Measurements from ENCODE around the gene PAX7.
"Not testable (repeated sequence)": the region's sequence is repeated elsewhere in the genome, so short reads cannot be mapped to it uniquely, and the experiment has no call there.

PAX7 gene

DNA sequence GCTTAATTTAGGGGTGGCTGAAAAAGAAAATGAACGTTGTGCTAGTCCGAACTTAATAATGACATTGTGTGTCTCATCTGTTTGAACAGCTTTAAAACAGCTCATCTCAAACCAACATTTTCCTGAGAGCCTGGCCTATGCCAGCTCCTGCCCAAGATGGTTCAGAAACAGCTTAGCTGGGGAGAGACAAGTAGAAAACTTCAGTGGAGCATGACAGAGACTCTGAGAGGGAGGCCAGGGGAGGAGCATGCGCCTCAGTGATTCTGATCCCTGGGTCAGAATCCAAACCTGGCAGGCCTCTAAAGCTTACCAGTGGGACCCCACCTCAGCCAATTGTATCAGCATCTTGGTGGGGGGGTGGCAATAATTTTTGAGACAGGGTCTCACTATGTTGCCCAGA is 129.5 kb downstream of the PAX7 start:
- DNase-seq (ENCODE audit: low read depth), result no peak

DNA sequence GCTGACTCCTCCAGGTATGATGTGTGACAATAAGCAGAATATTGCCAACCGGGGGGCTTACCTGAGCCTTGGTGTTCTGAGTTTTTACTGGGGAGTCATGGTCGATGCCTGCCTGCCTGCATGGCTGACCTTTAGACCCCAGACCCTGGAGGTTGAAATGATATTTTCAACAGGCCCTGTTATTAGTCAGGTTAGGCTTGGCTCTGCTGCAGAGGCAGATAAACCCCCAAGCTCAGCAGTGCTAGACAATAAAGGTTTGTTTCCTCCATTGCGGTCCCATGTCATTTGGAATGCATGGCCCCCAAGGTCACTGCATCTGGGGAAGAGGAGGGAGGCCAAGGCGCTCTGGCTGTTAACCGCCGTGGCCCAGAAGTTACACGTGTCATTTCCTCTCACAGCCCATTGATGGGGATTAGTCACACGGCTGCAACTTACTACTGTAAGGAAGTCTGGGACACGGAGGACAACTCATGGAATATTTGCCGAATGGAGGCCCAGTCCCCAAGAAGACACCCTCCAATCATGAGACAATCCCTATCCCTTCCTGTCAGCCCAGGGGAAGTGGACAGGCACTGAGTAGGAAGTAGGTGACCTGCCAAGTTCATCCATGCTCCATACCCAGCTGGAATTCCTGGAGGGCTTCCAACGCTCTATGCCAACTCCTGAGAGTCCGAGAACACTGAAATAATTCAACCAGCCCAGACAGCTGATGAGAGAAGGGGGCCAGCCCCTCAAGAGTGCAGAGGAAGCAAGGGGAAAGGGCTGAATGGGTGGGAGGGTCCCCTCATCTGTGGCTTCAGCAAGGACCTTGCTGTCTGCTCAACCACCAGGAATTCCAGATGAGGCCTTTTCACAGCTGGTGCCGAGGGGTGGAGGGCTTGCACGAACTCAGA is 131.5 kb downstream of the PAX7 start:
- DNase-seq (ENCODE audit: low read depth), result no peak

DNA sequence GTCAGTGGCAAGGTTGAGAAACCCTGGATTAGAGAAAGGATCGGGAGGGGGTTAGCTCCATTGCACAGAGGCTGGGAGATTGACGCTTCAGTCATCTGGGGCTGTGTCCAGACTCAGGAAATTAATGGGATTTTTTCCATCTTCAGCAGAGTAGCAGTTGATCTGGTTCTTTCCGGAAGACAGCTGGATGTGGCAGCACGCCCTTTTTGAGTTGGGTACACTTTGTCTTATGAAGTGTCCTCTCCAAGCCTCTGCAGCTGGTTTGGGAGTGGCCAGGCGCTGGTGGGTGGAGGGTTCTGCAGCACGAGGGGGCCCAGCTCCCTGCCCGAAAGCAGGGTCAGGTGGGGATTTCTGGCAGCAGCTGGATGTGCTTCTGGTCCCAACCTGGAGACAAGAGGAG is 133.7 kb downstream of the PAX7 start:
- DNase-seq (ENCODE audit: low read depth), result no peak

DNA sequence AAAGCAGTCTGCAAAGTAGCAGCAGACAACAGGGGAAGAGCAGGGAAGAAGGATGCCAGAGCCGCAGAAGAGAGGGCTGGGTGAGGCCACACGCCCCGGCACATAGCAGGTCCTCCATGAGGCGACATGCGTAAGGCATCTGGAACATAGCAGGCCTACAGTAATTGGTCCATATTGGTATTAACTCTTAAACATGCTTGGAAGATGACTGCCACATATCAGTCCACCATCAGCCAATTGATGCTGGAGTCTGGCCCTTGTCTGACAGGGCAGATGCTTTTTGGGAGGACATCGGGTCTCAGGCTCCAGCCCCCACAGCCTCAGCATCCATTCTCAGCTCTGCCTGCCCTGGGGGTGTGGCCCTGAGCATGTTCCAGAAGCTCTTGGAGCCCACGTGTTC is 135.1 kb downstream of the PAX7 start:
- DNase-seq (ENCODE audit: low read depth), result no peak

DNA sequence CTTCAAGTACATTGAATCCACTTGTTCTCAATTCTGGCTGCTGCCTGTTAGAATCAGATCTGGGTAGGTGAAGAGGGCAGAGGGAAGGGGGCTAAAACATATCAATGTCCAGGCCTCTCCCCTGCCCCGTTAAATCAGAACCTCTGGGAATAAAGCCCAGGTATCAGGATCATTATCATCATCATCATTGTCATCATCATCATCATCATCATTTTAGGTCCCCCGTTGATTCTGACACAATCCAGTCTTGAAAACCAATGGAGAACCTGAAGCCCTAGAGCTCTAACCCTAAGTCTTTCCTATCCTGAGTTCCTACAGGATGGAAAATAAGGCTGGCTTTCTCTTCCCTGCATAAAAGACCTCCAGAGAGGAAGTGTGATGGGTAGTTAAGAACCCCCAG is 135.7 kb downstream of the PAX7 start:
- no peak for DNase-seq (ENCODE audit: low read depth)

DNA sequence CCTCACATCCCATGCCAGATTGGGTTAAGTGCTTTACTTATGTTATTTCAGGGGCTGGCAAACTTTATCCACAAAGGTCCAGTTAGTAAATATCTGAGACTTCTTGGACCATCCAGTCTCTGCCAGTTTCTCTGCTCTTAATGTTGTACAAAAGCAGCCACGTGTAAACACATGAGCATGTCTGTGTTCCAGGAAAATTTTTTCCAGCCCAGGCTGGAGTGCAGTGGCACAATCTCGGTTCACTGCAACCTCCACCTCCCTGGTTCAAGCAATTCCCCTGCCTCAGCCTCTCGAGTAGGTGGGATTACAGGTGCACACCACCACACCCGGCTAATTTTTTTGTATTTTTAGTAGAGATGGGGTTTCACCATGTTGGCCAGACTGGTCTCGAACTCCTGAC is 136.9 kb downstream of the PAX7 start:
- DNase-seq (ENCODE audit: low read depth), result not testable (repeated sequence)

DNA sequence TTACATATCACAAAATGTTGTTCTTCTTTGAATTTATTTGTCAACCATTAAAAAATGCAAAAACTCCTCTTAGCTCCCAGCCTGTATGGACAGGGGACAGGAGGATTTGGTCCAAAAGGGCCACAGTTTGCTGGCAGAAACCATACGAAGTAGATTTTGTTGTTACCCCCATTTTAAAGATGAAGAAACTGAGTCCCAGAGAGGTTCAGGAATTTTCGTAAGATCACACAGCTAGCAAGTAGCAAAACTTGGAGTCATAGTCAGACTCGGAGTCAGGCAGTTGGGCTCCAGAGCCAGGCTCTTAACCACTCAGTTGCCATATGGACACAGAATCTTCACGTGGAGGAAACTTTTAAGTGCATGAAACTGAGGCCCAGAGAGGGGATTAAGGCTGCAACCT is 137.4 kb downstream of the PAX7 start:
- no peak for DNase-seq (ENCODE audit: low read depth)

DNA sequence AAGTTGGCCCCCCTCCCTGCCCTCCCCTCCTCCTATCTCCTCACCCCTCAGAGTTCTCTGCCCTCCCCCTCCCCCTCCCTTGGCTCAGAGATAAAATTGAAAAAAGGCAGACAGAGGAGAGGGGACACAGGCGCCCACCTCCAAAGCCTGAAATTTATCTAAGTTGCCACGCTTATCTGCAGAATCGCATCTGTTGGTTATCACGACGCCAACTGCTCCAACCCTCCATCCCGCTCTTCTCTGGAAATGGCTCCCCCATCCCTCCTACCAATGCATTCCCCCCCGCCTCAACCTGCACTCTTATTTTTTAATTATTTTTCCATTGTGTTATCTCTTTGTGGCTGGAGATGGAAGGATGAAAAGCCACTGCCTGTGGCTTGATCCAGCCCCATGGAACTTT is 138.5 kb downstream of the PAX7 start:
- DNase-seq (ENCODE audit: low read depth), result no peak

DNA sequence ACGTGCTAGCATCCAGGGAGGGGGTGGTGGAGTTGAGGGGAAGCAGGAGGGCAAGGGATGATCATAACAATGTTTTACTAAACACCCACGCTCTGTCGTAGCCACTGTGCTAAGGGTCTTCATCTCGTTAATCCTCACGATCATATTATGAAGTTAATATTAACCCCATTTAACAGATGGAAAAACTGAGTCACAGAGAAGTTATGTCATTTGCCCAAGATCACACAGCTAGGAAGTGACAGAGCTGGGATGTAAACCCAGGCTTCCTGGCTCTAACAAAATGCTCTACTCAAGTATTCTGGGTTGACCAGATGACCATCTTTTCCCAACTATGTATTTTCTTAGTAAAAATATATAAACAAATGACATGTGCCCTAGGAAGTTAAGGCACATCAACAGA is 140.2 kb downstream of the PAX7 start:
- DNase-seq (ENCODE audit: low read depth), result no peak

DNA sequence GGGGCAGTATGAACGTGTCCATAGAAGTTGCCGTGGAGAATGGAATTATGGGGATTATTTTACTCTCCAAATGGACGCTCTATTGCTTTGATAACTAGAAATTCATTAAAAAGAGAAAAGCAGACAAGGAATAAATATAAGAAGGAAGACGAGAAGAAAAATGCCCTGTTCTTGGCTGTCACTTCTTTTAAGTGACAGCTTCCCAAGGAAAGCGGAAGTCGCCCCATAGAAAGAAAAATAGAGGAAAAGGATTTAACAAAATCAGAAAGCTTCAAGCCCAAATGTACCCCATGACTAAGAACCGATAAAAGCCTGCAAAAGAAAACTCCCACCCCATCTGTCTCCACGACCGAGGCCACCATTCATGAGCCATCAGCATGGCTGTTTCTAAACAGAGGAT is 143.1 kb downstream of the PAX7 start:
- no peak for DNase-seq (ENCODE audit: low read depth)

DNA sequence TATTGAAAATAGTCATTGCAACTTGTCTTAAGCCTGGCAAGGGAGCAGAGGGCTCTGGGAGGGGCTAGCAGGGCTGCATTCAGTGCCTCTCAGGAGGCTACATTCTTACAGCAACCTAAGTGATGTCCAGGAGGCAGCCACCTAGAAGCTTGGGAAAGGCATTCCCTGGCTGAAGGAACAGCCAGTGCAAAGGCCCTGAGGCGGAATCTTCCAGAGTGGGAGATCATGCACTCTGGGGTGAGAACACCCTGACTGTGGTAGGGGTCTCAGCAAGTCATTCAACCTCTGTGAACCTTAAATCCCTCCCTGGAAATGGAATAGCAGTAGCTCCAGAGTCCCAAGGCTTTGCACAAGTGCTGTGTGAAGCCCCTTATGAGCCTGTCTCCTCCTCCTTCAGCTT is 144.7 kb downstream of the PAX7 start:
- DNase-seq (ENCODE audit: low read depth), result no peak

DNA sequence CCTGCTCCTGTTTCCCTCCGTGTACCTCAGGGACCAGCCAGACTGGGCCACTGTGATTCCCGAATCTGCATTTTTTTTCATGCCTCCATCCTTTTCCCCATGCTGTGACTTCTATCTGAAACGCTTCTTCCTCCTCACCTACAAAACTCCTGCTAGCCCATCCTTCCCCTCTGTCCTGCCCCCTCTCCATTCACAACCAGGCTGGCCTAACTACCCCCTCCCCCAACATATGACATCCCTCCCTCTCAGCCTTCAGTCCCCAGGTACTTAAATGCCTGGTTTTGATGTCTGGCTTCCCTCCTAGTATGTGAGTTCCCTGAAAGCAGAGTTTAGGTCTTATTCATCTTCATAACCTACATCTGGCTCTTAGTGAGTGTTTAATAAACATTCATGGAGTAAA is 146.1 kb downstream of the PAX7 start:
- DNase-seq (ENCODE audit: low read depth), result no peak

DNA sequence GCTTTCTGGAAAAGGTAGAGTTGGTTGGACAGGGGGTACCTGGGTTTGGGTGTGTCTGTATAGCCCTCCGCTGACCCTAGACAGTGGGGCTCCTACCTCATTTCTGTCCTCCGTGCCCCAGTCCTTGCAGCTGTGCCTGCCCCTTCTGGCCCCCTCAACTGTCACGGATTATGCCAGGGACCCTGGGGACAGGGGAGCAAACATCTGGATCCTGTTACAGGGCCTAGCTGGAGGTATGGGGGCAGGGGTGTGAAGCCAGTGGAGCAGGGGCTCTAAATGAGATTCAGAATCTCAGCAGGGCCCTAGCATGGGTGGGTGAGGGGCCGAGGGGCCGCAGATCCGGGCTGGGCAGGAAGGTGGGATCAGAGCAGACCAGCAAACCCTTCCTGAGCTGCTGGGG is 147.8 kb downstream of the PAX7 start:
- DNase-seq (ENCODE audit: low read depth), result no peak

DNA sequence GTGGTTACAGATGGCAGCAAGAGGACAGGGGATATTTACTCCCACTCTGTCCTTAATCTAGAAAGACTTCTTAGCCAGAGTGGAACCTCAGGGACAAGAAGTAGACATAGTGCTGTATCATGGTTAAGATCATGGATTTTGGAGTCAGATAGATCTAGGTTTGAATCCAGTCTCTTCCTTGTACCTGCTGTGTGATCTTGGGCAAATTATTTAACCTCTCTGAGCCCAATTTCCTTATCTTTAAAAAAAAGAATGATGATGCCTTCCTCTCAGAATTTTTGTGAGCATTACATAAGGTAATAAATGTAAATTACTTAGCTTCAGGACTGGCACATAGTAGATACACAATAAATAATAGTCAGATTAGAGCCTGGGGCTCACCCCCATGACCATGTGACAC is 150.4 kb downstream of the PAX7 start:
- DNase-seq (ENCODE audit: low read depth), result no peak

DNA sequence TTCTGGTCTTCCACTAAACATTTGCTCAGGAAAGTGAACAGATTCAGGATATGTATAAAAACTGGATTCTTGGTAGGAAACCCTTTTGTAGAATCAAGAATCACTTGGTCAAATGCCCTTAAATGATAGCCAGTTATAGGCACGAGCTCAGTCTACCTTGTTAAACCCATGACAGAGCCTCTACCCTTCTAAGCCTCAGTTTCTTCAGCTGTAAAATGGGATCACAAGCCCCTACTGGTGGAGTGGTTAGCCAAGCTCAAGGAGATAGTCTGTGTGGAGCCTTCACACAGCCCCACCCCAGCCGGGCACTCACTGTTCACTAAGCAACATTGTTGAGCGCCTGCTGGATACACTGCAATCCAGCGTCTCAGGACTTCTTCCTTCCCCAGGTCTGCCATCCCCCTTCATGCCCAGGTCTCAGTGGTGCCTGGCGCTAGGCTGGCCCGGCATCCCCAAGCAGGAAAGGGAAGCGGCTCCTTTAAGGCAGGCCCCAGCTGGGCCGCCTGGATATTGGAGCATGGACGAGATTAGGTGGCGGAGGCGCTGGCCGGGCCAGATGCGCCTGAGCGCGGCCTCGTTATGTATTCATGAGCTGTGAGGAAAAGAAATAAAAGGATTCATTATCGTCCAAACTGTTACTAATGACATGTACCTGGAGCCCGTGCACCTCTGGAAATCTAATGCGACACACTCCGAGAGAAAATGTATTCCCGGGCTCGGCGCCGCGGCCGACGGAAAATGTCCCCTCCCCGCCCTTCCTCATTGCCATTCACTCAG is 153.2 kb downstream of the PAX7 start:
- no peak for DNase-seq (ENCODE audit: low read depth)

DNA sequence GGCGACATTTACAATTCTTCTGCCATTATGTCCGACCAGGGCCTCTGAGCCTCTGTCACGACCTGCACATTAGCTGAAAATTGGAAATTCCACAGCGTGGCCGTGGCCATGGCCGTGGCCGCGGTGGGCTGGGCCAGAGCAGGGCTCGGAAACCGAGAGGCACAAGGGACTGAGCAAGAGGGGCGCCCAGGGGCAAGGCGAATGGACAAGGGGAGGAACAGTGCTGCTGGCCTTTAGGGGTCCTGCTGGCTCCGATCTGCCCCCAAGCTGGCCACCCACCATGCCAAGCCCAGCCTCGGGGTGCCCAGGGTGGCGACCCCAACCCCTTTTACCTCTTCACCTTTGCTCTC is 153.8 kb downstream of the PAX7 start:
- DNase-seq (ENCODE audit: low read depth), result no peak

DNA sequence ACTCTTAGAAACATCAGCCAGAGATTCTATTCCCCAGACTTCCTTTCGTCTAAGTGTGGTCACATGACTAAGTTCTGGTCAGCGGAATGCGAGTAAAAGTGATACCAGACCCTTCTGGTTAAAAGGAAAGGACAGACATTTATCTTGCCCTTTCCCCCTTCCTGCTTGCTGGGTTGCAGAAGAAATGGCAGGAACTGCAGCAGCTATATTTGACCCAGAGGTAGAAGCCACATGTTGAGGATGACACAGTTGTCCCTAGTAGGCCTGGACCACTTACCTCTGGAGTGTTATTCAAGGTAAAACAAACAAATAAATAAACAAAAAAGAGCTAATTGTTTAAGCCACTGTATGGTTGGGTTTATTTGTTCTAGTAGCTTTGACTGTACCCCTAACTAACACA is 155.5 kb downstream of the PAX7 start:
- DNase-seq (ENCODE audit: low read depth), result no peak

DNA sequence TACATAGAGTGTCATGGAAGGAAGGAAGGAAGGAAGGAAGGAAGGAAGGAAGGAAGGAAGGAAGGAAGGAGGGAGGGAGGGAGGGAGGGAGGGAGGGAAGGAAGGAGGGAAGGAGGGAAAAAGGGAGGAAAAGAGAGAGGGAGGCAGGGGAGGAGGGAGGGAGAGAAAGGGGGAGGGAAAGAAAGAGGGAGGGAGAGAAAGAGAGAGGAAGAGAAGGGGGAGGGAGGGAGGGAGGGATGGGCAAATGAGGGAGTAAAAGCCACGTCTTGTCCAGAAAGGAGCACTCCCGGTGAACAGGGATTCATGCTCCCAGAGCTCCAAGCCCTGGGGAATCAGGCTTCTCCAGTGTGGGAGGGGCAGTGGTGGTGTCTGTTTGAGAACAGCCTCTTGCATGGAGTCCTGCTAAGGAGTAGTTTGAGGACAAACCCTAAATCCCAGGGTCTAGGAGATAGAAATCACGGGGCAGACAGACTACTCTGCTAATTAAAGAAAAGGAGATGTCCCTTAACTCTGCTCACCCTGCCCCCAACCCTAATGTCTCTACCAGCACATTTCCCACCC is 157.3 kb downstream of the PAX7 start:
- DNase-seq (ENCODE audit: low read depth), result no peak

DNA sequence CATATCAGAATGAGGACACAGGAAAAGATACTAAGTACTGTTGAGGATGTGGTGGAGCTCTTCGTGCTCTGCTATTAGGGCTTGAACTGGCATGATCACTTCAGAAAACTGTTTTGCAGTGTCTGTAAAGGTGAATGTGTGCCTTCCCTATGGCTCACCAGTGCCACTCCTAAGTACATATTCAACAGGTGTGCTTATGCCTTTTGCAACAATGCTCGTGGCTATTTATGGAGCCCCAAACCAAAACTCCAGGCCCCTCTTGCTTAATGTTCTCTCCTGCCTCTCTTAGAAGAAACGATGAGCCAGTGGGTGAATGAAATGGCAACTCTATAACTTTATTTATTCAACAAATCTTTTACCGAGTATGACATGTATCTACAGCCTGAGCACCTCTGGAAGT is 158.6 kb downstream of the PAX7 start:
- no peak for DNase-seq (ENCODE audit: low read depth)

DNA sequence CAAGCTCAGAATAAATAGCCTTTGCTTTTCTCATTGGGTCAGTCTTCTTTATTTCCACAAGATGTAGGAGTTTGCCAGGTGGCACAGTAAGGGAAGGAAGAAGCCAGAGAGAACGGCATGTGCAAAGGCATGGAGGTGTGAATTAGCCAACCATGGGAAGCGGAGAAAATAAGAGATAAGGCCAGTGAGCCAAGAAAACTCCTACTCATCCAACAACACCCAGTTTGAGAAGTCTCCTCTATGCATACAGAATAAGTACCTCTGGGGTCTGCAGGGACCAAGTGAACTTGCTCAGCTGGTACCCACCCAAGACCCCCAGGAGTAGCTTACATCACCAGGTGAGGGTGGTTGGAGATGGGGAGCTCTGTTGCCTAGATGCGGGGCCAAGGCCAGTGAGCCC is 162.1 kb downstream of the PAX7 start:
- DNase-seq (ENCODE audit: low read depth), result no peak

DNA sequence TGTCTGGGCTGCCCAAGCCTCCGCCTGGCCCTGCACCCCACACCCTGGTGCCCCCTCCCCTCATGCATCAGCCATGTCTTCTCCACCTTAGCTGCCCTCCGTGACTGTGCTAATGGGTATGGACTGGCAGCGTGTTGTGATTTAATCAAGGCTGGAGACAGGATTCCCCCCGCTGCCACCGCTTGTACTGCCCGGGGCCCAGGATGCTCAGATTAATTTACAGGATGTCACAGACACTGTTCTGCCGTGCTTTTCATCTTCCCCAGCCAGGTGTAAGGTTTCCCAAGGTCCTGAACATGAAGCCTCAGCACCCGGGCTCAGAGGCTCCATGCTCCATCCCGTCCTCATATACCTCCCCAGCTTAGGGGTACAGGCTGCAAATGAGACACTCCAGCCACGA is 162.5 kb downstream of the PAX7 start:
- DNase-seq (ENCODE audit: low read depth), result no peak

DNA sequence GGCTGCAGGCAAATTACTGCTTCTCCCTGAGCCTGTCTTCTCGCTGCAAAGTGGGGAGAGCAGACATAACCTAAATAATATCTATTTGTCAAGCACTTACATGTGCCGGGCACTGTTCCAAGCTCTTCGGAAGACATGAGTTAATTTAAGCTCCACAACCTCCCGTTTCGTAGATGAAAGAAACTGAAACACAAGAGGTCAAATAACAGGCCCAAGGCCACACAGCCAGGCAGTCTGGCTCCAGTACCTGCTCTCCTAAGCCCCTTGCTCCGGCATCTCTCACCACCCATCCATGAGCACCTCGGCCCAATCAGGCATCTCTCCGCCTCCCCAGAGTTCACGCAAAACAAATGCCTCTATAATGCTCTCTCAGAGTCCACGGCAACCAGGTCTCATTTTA is 163.4 kb downstream of the PAX7 start:
- no peak for DNase-seq (ENCODE audit: low read depth)

DNA sequence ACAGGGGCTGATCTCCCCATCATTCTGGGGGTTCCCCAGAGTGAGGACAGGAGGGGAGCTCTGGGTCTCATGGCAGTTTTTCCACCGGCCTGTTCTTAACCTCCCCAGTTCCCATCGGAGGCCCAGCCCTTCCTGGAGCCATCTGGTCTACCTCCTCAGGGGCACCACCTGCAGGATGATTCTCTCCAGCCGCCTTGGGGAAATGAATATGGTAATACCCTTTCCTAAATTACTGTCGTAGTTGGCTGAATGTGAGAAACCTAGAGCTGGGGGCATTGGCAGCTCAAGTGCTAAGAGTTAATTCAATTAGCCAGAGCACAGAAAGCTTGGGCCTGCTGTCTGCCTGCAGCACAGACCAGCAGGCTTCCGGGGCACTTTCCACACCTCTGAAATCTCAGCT is 163.9 kb downstream of the PAX7 start:
- no peak for DNase-seq (ENCODE audit: low read depth)
